RWPE1 (cell line): ENCODE measurements around the gene ATG7.

ENCODE experiments used
- CTCF ChIA-PET: fragments of 350-600 bp; sonication (Branson Sonifier 250); formaldehyde crosslinking; extraction: SDS; loops from one replicate; lab custom pipeline; 2021; lab: Yijun Ruan, JAX
- POLR2A ChIA-PET: fragments of 400-600 bp; formaldehyde crosslinking; extraction: SDS; loops from one replicate; lab custom pipeline; 2020; ENCODE audit warnings: antibody characterized with exemption; ENCODE audit not compliant: low non-redundant PET; lab: Yijun Ruan, JAX
- DNase-seq: peaks from one replicate; pipeline ENCODE4 v3.0.0; 2012; ENCODE audit warnings: low spot score
- H3K27ac ChIP-seq: fragments of 450-650 bp; 2 replicates; pipeline ENCODE4 v1.5.1; 2017
- TF ChIP-seq, protein P1 (sequence below): fragments of 450-650 bp; conservative IDR thresholded peaks from 2 replicates; pipeline ENCODE4 v1.5.1; 2017; ENCODE audit warnings: low read depth, mild to moderate bottlenecking

Gene ATG7

DNA sequence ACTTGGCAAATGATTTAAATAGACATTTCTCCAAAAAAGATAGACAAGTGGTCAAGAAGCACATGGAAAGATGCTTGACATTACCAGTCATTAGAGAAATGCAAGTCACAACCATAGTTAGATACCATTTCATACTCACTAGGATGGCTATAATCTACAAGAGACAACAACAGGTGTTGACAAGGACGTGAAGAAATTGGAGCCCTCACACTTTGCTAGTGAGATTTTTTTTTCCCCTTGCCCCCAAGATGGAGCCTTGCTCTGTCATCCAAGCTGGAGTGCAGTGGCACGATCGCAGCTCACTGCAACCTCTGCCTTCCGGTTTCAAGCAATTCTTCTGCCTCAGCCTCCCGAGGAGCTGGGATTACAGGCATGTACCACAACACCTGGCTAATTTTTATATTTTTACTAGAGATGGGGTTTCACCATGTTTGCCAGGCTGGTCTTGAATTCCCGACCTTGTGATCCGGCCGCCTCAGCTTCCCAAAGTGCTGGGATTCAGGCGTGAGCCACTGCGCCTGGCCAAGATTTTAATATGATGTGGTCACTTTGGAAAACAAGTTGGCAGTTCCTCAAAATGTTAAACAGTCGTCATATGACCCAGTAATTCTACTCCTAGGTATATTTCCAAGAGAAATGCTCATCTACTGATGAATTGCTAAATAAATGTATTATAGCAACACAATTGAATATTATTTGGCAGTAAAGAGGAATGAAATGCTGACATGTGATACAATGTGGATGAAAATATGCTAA, 103.3 kb downstream of the ATG7 start:
- DNase-seq = no peak
- H3K27ac ChIP-seq = peak overlapping the region; percentile 26; the same call in 1 of the 2 replicates
- POLR2A ChIA-PET = no interaction called here
- TF ChIP-seq, protein P1, sequence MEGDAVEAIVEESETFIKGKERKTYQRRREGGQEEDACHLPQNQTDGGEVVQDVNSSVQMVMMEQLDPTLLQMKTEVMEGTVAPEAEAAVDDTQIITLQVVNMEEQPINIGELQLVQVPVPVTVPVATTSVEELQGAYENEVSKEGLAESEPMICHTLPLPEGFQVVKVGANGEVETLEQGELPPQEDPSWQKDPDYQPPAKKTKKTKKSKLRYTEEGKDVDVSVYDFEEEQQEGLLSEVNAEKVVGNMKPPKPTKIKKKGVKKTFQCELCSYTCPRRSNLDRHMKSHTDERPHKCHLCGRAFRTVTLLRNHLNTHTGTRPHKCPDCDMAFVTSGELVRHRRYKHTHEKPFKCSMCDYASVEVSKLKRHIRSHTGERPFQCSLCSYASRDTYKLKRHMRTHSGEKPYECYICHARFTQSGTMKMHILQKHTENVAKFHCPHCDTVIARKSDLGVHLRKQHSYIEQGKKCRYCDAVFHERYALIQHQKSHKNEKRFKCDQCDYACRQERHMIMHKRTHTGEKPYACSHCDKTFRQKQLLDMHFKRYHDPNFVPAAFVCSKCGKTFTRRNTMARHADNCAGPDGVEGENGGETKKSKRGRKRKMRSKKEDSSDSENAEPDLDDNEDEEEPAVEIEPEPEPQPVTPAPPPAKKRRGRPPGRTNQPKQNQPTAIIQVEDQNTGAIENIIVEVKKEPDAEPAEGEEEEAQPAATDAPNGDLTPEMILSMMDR = no peak
- CTCF ChIA-PET = no interaction called here

DNA sequence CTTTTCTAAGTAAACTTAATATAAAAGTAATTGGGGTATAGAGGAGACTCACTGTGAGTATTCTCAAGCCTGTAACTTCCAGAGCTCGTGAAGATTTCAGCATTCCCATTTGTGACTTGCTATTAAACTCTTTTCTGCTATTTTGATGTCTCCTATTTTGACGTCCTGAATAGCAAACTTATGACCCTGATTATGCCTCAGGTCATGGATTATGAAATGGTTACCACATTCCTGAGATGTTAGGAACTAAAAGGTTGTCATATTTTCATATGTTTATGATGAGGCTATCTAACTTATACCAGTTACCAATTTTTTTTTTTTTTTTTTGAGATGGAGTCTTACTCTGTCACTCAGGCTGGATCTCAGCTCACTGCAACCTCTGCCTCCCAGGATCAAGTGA, 105.5 kb downstream of the ATG7 start:
- peak; percentile 4 for DNase-seq
- H3K27ac ChIP-seq = no peak overlapping the region
- POLR2A ChIA-PET = interaction anchor here (0.6 kb wide), 1 partner anchor 313 kb away, joined by 5 read pairs; no protein-coding TSS in a partner anchor
- TF ChIP-seq, protein P1 = no peak
- CTCF ChIA-PET = interaction anchor here (0.6 kb wide), 1 partner anchor 79 kb away, joined by 3 read pairs; no protein-coding TSS in a partner anchor

DNA sequence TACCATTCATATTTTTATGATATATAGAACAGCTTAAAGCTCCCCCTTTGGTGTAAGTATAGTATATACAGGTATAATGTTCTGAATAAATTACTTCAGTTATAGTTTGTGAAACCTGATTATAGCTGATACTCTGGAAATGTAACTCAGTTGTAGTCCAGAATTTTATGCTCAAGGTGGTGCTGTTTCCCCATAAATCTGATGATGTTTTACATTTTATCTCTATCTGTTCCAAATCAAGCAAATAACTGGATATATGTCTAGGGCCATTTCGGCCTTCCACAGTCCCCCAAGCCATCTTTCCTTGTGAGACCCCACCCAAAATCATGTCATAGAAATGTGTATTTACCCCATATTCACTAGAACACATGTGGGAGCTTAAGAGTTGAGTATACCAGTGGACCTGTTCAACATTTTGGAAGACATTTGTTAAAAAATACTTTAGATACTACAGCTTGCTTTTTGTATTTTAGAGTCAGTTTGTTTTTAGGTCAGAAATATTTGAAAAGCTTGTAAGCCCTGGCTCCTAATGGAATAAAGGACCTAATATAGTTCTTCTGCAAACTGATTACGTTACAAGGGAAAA, 107.1 kb downstream of the ATG7 start:
- POLR2A ChIA-PET = no interaction called here
- no peak overlapping the region for H3K27ac ChIP-seq
- CTCF ChIA-PET = interaction anchor here (0.6 to 1.2 kb wide), 4 partner anchors 28 to 364 kb away, joined by 3 read pairs; no protein-coding TSS in a partner anchor
- peak; percentile 19 for DNase-seq
- TF ChIP-seq, protein P1 = peak; percentile 44

DNA sequence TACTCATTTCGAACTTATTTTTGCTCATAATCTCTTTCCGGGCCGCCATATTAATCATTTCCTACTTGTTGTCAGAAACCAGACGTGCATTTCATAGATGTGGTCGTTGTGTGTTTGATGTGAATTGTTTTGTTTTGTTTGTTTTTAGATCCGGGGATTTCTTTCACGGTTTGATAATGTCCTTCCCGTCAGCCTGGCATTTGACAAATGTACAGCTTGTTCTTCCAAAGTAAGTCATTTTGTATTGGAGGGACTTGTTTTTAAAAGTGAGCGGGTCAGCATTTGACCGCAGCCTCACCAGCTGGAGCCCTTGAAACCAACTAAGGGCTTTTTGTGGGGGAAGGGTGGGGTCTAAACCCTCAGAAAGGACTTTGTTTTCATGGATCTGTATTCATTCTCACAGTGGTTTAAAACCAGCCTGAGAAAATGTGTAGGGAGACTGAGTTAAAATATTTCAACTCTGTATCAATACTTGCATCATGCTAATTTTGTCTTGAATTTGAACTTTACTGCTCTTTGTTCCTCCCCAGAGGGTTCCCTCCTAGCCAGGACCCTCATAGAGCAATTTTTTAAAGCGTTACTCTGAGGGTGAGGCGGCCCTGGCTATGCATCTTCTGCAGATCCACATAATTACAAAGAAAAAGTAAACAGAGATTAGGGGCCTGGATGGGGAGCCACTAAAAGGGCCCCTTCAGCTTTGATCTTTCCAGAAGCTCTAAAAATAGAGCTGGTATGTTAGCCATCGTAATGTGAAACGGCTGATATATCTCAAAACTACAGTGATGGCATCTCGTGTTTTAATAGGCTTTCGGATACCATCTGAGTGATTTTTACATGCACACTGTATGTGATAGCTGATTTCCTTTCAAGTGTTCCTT, 107.9 kb downstream of the ATG7 start:
- CTCF ChIA-PET = interaction anchor here (0.5 to 1.2 kb wide), 2 partner anchors 150 to 161 kb away, joined by 3 to 5 read pairs; no protein-coding TSS in a partner anchor
- no peak for DNase-seq
- TF ChIP-seq, protein P1 = no peak
- POLR2A ChIA-PET = no interaction called here
- no peak overlapping the region for H3K27ac ChIP-seq

DNA sequence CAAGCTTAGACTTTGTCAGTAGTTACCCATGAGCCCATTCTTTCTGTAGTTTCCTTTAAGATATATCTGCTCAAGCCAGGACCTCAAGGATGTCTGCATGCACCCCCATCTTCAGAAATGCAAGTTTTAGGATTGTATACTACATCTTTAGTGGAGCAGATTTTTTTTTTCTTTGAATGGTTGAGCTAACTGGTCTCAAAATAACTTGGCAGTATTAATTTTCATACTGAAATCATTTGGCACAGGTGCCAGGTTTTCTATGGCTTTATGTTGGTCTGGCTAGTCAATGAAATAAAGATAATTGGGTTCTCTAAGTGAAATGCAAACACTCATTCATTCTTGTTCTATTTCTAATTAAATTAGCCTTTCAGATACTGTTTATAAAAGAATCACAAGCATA, 108.9 kb downstream of the ATG7 start:
- no peak for DNase-seq
- ChIA-PET POLR2A (no interaction called here), CTCF (interaction anchor here (0.5 to 0.7 kb wide), 2 partner anchors 19 to 160 kb away, joined by 5 to 8 read pairs; no protein-coding TSS in a partner anchor)
- H3K27ac ChIP-seq = no peak overlapping the region
- TF ChIP-seq, protein P1 = no peak

DNA sequence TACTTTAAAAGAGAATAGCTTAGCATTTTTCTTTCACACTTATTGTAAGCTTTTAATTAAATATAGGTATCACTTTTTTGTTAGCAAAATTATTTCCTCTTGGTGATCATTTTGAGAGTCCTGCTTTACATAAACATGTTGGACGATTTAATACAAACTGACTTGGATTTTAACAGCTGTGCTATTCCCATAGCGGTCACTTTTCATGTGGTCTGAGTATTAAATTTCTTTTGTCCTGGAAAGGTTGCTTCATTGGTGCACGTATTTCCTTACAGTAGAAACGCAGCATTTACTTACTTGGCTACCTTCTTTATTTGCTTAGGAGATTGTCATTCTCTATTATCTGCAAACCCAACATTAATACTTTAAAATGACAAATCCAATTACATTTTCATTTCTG, 109.4 kb downstream of the ATG7 start:
- no peak for DNase-seq
- ChIA-PET POLR2A (no interaction called here), CTCF (interaction anchor here (0.7 kb wide), 1 partner anchor 19 kb away, joined by 8 read pairs; no protein-coding TSS in a partner anchor)
- TF ChIP-seq, protein P1 = no peak
- H3K27ac ChIP-seq = no peak overlapping the region
